ENCODE data around the gene HES2.

The HES2 gene

DNA sequence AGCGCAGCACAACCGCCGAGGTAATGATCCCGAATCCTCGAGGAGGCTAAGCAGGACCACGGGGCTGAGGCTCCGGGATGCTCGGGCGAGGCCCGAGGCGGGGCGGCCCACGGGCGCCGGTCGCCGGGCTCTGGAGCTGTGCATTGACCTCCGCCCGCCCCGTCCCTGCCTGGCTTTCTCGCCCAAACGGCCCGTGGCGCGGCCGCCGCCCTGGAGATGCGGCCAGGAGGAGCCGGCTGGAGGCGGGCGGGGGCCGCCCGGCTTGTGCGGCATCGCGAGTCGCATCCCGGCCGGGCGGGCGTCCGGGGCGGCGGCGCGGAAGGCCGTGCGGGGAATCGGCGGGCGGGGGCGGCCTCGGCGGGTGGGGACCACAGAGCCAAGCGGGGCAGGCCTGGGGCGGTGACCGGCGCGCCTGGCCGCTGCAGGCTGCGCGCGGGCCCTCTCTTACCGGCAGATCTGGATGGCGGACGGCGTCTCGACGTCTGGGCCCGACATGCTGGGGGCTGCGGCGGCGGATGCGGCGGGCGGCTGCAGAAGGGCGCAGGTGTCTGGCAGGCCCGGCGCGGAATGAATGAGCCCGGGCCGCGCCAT lies 26.8 kb downstream of the HES2 start:
- WGBS, result under 1% methylated on average over 83 of the region's 83 CpGs
- Histone ChIP-seq H3K27ac (ENCODE audit: low read depth, low read length) (no peak overlapping the region), H3K27me3 (ENCODE audit: insufficient read depth, low read length) (peaks cover 10% of the 10 kb centered on the region; the same call in 1 of the 2 replicates), H3K9ac (ENCODE audit: low read depth, low read length) (peak overlapping the region; percentile 77), H3K9me3 (ENCODE audit: insufficient read depth, low read depth, low read length) (no peaks in the 10 kb centered on the region), H3K36me3 (ENCODE audit: insufficient read depth, low read length) (no peaks in the 10 kb centered on the region), H3K4me1 (ENCODE audit: insufficient read depth, low read length) (peaks cover 13% of the 10 kb centered on the region; the same call in 1 of the 2 replicates), H3K4me3 (ENCODE audit: low read length) (peak overlapping the region; percentile 89)

DNA sequence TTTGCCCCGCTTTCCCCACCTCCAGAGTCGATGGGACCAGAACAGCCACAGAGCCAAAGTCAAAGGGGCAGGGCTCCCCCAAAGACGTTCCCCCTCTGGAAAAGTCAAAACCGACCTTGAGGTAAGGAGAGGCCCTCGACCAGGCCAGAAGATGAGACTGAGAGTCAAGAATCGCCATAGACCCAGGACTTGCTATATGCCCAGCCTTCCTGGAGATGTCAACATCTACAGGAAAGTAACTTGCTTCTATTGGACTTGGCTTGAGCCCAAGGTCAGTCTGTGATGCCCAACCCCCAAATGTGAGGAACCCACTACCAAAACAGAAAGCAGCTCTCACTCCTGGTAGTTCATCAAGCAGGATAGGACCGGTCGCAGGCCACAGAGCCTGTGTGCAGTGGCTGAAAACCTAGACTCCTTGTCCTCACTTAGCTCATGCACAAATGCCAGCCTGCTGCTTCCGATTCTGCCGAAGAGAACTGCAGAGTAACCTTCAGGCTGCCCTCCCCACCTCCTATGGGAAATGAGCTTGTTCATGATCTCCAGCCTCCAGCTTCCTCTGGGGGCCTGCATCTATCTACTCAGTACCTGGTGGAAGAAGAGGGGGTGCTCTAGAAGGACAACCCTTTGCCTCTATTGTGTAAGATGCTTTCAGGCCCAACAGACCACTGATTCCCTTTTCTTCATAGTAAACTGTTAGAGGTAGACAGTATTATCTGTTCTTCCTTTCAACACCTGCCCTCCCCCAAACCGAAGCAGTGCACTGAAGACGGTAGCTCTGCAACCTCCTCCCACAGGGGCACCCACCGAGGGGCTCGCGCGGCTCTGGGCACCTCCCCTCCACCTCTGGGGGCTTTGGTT lies 27.5 kb downstream of the HES2 start:
- H3K27ac ChIP-seq (ENCODE audit: low read depth, low read length), result no peak overlapping the region
- 47% methylated on average over 16 of the region's 16 CpGs for WGBS
- no peaks in the 10 kb centered on the region for H3K9me3 ChIP-seq (ENCODE audit: insufficient read depth, low read depth, low read length)

DNA sequence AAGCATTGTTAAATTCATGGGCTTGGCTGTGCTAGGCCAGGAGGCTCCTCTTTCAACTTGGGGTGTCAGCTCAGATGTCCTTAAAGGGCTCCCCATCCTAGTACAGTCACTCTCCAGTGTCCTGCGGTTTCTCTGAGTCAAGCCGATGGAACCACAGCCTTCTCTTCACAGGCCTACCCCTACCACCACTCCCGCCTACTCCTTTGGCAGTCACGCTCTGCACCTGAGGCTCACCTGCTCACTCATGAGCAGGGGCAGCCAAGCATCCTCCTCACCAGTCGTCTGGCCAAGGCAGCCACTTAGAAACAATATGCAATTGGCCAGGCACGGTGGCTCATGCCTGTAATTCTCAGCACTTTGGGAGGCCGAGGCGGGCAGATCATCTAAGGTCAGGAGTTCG lies 29.7 kb downstream of the HES2 start:
- Histone ChIP-seq H3K9ac (ENCODE audit: low read depth, low read length) (no peak overlapping the region), H3K27me3 (ENCODE audit: insufficient read depth, low read length) (peaks cover 10% of the 10 kb centered on the region; the same call in 1 of the 2 replicates), H3K9me3 (ENCODE audit: insufficient read depth, low read depth, low read length) (no peaks in the 10 kb centered on the region), H3K4me3 (ENCODE audit: low read length) (no peak overlapping the region), H3K27ac (ENCODE audit: low read depth, low read length) (no peak overlapping the region), H3K36me3 (ENCODE audit: insufficient read depth, low read length) (no peaks in the 10 kb centered on the region), H3K4me1 (ENCODE audit: insufficient read depth, low read length) (peaks cover 40% of the 10 kb centered on the region)
- 93% methylated on average over 9 of the region's 9 CpGs for WGBS

More for the DNA sequence above, 27.5 kb downstream of the HES2 start:
- Histone ChIP-seq H3K4me1 (ENCODE audit: insufficient read depth, low read length) (peaks cover 18% of the 10 kb centered on the region), H3K9ac (ENCODE audit: low read depth, low read length) (peak overlapping the region; percentile 77), H3K36me3 (ENCODE audit: insufficient read depth, low read length) (no peaks in the 10 kb centered on the region), H3K27me3 (ENCODE audit: insufficient read depth, low read length) (peaks cover 10% of the 10 kb centered on the region; the same call in 1 of the 2 replicates), H3K4me3 (ENCODE audit: low read length) (peak overlapping the region; percentile 89)

DNA sequence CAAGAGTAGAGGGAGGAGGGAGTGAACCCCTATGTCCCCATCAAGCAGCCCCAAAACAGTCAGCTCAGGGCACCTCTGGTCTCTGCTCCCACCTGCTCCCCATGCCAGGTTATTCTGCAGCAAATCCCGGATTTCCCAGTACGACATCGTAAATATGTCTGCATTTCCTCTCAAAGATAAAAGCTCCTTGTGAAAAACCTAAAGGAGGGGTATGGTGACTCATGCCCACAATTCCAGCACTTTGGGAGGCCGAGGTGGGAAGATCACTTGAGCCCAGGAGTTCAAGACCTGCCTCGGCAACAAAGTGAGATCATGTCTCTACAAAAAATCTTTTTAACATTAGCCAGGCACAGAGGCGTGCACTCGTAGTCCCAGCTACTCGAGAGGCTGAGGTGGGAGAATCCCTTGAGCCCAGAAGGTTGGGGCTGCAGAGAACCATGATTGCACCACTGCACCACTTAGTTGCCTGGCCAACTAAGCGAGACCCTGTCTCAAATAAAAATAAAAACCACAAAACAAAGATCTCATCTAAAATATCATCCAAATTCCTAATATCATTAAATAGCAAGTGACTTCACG lies 33.3 kb downstream of the HES2 start:
- H3K4me3 ChIP-seq (ENCODE audit: low read length), result peak overlapping the region; percentile 32; the same call in 1 of the 2 replicates
- H3K9ac ChIP-seq (ENCODE audit: low read depth, low read length), result peak overlapping the region; percentile 59
- 65% methylated on average over 10 of the region's 10 CpGs for WGBS
- H3K4me1 ChIP-seq (ENCODE audit: insufficient read depth, low read length), result peaks cover 30% of the 10 kb centered on the region
- H3K27me3 ChIP-seq (ENCODE audit: insufficient read depth, low read length), result no peaks in the 10 kb centered on the region
- H3K36me3 ChIP-seq (ENCODE audit: insufficient read depth, low read length), result no peaks in the 10 kb centered on the region
- H3K27ac ChIP-seq (ENCODE audit: low read depth, low read length), result peak overlapping the region; percentile 93
- H3K9me3 ChIP-seq (ENCODE audit: insufficient read depth, low read depth, low read length), result peaks cover 3% of the 10 kb centered on the region; the same call in 1 of the 2 replicates

DNA sequence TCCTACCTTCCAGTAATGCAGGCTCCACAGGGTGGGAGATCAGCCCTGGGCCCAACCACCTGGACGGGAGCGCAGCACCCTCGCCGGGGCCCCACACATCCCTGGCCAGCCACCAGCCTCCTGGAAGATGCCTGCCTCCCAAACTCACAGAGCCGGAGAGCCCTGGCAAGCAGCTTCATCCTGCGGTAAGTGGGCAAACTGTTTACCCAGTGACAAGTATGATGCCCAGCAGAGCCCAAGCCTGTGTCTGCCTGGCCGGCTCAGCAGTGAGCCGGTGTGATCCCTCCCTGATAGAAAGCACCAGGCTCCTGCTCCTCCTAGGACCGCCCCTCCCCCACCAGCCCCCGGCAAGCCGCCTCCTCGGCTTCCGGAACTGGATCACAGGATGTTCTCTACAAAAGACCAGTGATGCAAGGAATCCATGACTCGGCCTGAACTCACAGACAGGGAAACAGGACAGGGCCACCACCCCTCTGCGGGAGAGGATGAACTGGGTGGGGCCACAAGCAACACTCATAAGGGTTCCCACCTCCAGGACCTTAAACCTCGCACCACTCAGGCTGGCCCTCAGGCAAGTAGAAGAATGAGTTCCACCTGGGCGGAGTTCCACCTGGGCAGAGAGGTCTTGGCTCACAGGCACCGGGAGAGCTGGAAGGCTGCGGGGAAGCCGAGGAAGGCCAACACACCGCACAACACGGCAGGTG lies 34.1 kb downstream of the HES2 start:
- Histone ChIP-seq H3K4me3 (ENCODE audit: low read length) (peak overlapping the region; percentile 32), H3K9me3 (ENCODE audit: insufficient read depth, low read depth, low read length) (peaks cover 3% of the 10 kb centered on the region; the same call in 1 of the 2 replicates), H3K27me3 (ENCODE audit: insufficient read depth, low read length) (no peaks in the 10 kb centered on the region), H3K27ac (ENCODE audit: low read depth, low read length) (peak overlapping the region; percentile 93), H3K36me3 (ENCODE audit: insufficient read depth, low read length) (no peaks in the 10 kb centered on the region), H3K9ac (ENCODE audit: low read depth, low read length) (peak overlapping the region; percentile 61), H3K4me1 (ENCODE audit: insufficient read depth, low read length) (peaks cover 30% of the 10 kb centered on the region)
- 34% methylated on average over 22 of the region's 22 CpGs for WGBS

DNA sequence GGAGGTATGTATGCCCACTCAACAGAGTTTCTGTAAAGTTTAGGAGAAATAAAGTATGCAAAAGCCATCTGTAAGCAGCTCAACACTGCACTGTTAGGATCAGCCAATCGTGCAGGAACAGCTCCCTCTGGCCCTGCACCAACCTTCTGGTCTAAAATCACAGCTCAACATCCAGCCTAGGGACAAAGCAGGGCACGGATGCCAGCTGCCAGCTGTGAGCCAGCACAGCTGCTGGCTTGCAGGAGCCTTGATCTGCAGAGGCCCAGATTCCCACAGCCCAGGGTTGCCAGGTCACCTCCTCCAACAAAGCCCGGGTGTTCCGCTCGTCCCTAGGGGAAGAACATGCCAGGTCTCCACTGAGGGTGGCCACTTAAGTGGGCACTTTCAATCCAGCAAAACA lies 34.8 kb downstream of the HES2 start:
- peak overlapping the region; percentile 93 for H3K27ac ChIP-seq (ENCODE audit: low read depth, low read length)

DNA sequence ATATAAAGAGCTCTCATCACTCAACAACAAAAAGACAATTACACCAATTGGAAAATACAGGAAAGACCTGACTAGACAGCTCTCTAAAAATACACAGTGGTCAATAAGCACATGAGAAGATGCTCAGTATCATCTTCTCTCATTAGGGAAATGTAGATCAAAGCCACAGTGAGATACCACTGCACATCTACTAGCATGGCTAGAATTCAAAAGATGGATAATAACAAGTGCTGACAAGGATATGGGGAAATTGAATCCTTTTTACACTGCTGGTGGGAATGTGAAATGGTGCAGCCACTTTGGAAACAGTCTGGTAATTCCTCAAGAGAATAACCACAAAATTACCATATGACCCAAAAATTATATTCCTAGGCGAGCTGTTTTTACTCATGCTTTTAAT lies 35.6 kb downstream of the HES2 start:
- peaks cover 30% of the 10 kb centered on the region for H3K4me1 ChIP-seq (ENCODE audit: insufficient read depth, low read length)
- no peaks in the 10 kb centered on the region for H3K36me3 ChIP-seq (ENCODE audit: insufficient read depth, low read length)
- no peaks in the 10 kb centered on the region for H3K27me3 ChIP-seq (ENCODE audit: insufficient read depth, low read length)
- H3K9ac ChIP-seq (ENCODE audit: low read depth, low read length), result no peak overlapping the region
- H3K9me3 ChIP-seq (ENCODE audit: insufficient read depth, low read depth, low read length), result peaks cover 3% of the 10 kb centered on the region; the same call in 1 of the 2 replicates
- 89% methylated on average over 1 of the region's 1 CpG for WGBS
- H3K4me3 ChIP-seq (ENCODE audit: low read length), result no peak overlapping the region
- no peak overlapping the region for H3K27ac ChIP-seq (ENCODE audit: low read depth, low read length)

More for the DNA sequence above, 34.8 kb downstream of the HES2 start:
- H3K9ac ChIP-seq (ENCODE audit: low read depth, low read length), result peak overlapping the region; percentile 61
- WGBS, result 85% methylated on average over 5 of the region's 5 CpGs
- peak overlapping the region; percentile 32 for H3K4me3 ChIP-seq (ENCODE audit: low read length)
- no peaks in the 10 kb centered on the region for H3K27me3 ChIP-seq (ENCODE audit: insufficient read depth, low read length)
- H3K9me3 ChIP-seq (ENCODE audit: insufficient read depth, low read depth, low read length), result peaks cover 3% of the 10 kb centered on the region; the same call in 1 of the 2 replicates
- peaks cover 30% of the 10 kb centered on the region for H3K4me1 ChIP-seq (ENCODE audit: insufficient read depth, low read length)
- no peaks in the 10 kb centered on the region for H3K36me3 ChIP-seq (ENCODE audit: insufficient read depth, low read length)

DNA sequence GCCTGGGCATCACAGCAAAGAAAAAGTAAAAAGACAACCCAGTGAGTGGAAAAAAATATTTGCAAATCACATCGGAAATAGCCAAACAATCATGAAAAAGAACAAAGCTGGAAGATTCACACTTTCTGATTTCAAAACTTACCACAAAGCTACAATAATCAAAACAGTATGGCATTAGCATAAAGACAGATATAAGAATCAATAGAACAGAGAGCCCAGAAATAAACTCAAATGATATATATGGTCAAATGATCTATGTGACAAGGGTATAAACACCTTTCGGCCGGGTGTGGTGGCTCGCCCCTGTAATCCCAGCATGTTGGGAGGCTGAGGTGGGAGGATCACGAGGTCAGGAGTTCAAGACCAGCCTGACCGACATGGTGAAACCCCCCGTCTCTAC lies 39.7 kb downstream of the HES2 start:
- no peak overlapping the region for H3K9ac ChIP-seq (ENCODE audit: low read depth, low read length)
- no peaks in the 10 kb centered on the region for H3K27me3 ChIP-seq (ENCODE audit: insufficient read depth, low read length)
- H3K27ac ChIP-seq (ENCODE audit: low read depth, low read length), result no peak overlapping the region
- H3K4me3 ChIP-seq (ENCODE audit: low read length), result no peak overlapping the region
- peaks cover 4% of the 10 kb centered on the region; the same call in 1 of the 2 replicates for H3K4me1 ChIP-seq (ENCODE audit: insufficient read depth, low read length)
- peaks cover 3% of the 10 kb centered on the region; the same call in 1 of the 2 replicates for H3K9me3 ChIP-seq (ENCODE audit: insufficient read depth, low read depth, low read length)
- WGBS, result 92% methylated on average over 7 of the region's 7 CpGs
- H3K36me3 ChIP-seq (ENCODE audit: insufficient read depth, low read length), result no peaks in the 10 kb centered on the region

DNA sequence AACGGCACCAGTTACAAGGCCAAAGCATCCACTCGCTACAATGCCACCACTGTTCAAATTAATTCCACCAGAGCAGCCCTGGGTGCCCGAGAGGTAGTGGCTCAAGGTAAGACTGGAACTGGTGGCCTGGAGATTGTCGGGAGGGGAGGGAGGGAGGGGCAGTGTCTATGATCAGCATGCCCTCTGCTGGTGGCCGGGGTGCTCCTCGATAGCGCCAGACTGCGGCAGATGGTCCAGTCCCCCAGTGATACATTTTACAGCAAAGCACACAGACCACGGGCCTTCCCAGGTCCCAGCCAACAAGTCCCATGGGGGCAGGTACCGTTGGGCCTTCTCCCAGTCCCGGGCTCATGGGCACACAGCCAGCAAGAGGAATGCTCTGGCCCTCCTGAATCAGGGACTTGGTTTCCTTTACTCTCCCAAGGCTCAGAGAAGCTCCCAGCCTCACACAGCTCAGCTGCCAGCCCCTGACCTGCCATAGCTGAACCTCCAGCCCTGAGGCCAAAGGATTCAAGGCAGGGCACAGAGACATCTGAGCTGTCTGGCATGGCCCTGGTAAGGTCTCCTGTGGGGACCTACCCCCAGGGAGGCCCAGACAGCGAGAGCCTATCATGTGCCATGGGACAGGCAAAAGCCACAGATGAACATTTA lies 41.5 kb downstream of the HES2 start:
- WGBS, result 85% methylated on average over 12 of the region's 12 CpGs
- Histone ChIP-seq H3K27ac (ENCODE audit: low read depth, low read length) (no peak overlapping the region), H3K9ac (ENCODE audit: low read depth, low read length) (no peak overlapping the region), H3K36me3 (ENCODE audit: insufficient read depth, low read length) (no peaks in the 10 kb centered on the region), H3K27me3 (ENCODE audit: insufficient read depth, low read length) (no peaks in the 10 kb centered on the region), H3K4me3 (ENCODE audit: low read length) (no peak overlapping the region), H3K4me1 (ENCODE audit: insufficient read depth, low read length) (no peaks in the 10 kb centered on the region), H3K9me3 (ENCODE audit: insufficient read depth, low read depth, low read length) (no peaks in the 10 kb centered on the region)

DNA sequence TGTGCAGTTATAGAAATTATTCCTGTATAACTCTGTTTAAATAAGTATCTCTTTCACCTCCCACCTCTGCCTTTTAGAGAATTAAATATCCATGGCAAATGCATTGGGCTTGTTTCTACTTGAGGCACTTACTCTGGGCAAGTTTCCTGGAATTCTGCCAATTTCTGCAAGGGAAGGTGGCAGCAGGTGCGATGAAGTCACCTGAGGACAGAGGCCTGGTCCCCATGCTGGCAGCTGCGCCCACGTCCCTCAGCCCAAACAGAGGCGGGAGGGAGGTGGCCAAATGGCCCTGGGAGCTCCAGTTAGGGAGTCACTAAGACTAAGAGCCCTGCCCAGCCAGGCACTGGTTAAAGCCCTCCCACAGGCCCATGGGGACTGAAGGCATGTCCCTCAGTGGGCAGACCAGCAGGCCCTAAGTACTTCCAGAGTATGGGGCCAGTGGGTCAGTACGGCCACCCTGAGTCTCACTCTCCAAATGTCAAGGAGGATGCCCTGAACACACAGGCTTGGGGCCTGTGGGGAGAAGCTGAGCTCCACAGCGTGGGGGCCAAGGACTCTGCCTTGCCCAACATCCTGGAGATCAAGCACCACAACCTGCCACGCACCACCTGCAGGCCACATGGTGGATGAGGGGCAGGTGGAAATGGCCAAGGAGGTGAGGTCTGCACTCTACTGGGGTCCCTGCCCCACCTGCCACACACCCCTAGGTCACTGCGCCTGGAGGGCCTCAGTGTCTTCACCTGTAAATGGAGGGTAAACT lies 45.6 kb downstream of the HES2 start:
- Histone ChIP-seq H3K9me3 (ENCODE audit: insufficient read depth, low read depth, low read length) (no peaks in the 10 kb centered on the region), H3K27me3 (ENCODE audit: insufficient read depth, low read length) (no peaks in the 10 kb centered on the region), H3K9ac (ENCODE audit: low read depth, low read length) (no peak overlapping the region), H3K36me3 (ENCODE audit: insufficient read depth, low read length) (no peaks in the 10 kb centered on the region), H3K4me1 (ENCODE audit: insufficient read depth, low read length) (no peaks in the 10 kb centered on the region), H3K4me3 (ENCODE audit: low read length) (no peak overlapping the region), H3K27ac (ENCODE audit: low read depth, low read length) (no peak overlapping the region)
- WGBS, result 91% methylated on average over 8 of the region's 8 CpGs

Data from HUES64 (cell line).